Measurements from ENCODE around the gene DCDC2.
"Not testable (repeated sequence)": the region's sequence is repeated elsewhere in the genome, so short reads cannot be mapped to it uniquely, and the experiment has no call there.

DCDC2 gene

GRCh38 chr6:24223115-24223919 is 134.5 kb downstream of the DCDC2 start:
- no peak for DNase-seq (ENCODE audit: low read depth)

- DNase-seq (ENCODE audit: low read depth), result no peak
Observed at GRCh38 chr6:24219670-24220069, 138.2 kb downstream of the DCDC2 start.

GRCh38 chr6:24214984-24215383 is 142.9 kb downstream of the DCDC2 start:
- no peak for DNase-seq (ENCODE audit: low read depth)

GRCh38 chr6:24207413-24207812 is 150.4 kb downstream of the DCDC2 start:
- DNase-seq (ENCODE audit: low read depth), result no peak

- DNase-seq (ENCODE audit: low read depth), result no peak
Observed at GRCh38 chr6:24205020-24205492, 152.8 kb downstream of the DCDC2 start.

GRCh38 chr6:24204113-24204512 is 153.7 kb downstream of the DCDC2 start:
- not testable (repeated sequence) for DNase-seq (ENCODE audit: low read depth)

GRCh38 chr6:24197892-24198291 is 160.0 kb downstream of the DCDC2 start:
- no peak for DNase-seq (ENCODE audit: low read depth)

GRCh38 chr6:24195836-24196597 is 161.8 kb downstream of the DCDC2 start:
- no peak for DNase-seq (ENCODE audit: low read depth)

GRCh38 chr6:24194978-24195700 is 162.7 kb downstream of the DCDC2 start:
- no peak for DNase-seq (ENCODE audit: low read depth)

GRCh38 chr6:24193364-24193763 is 164.5 kb downstream of the DCDC2 start:
- DNase-seq (ENCODE audit: low read depth), result no peak

GRCh38 chr6:24191346-24191745 is 166.5 kb downstream of the DCDC2 start:
- no peak for DNase-seq (ENCODE audit: low read depth)

GRCh38 chr6:24188578-24189080 is 169.2 kb downstream of the DCDC2 start:
- DNase-seq (ENCODE audit: low read depth), result no peak

- no peak for DNase-seq (ENCODE audit: low read depth)
Observed at GRCh38 chr6:24187965-24188577, 169.8 kb downstream of the DCDC2 start.

- no peak for DNase-seq (ENCODE audit: low read depth)
Observed at GRCh38 chr6:24186349-24186748, 171.5 kb downstream of the DCDC2 start.

- no peak for DNase-seq (ENCODE audit: low read depth)
Observed at GRCh38 chr6:24183584-24183983, 174.3 kb downstream of the DCDC2 start.

GRCh38 chr6:24157886-24158285 is 200.0 kb downstream of the DCDC2 start:
- DNase-seq (ENCODE audit: low read depth), result no peak

- no peak for DNase-seq (ENCODE audit: low read depth)
Observed at GRCh38 chr6:24154121-24154520, 203.7 kb downstream of the DCDC2 start.

- no peak for DNase-seq (ENCODE audit: low read depth)
Observed at GRCh38 chr6:24152014-24152413, 205.8 kb downstream of the DCDC2 start.

- DNase-seq (ENCODE audit: low read depth), result no peak
Observed at GRCh38 chr6:24149836-24150235, 208.0 kb downstream of the DCDC2 start.

GRCh38 chr6:24149296-24149695 is 208.6 kb downstream of the DCDC2 start:
- DNase-seq (ENCODE audit: low read depth), result no peak

- no peak for DNase-seq (ENCODE audit: low read depth)
Observed at GRCh38 chr6:24148684-24149083, 209.2 kb downstream of the DCDC2 start.

- DNase-seq (ENCODE audit: low read depth), result no peak
Observed at GRCh38 chr6:24148154-24148570, 209.7 kb downstream of the DCDC2 start.

Data from activated T-cell treated with anti-CD3 and anti-CD28 coated beads for 1 hour (primary cell).